HG02981 (cell line): Measurements from ENCODE around the gene ACSF2.
"Not testable (repeated sequence)": the region's sequence is repeated elsewhere in the genome, so short reads cannot be mapped to it uniquely, and the experiment has no call there.

ENCODE experiments used
- ATAC-seq: cut with Tn5 transposase; IDR thresholded peaks from one replicate; pipeline ENCODE4 v1.9.1; 2021; ENCODE audit warnings: mild to moderate bottlenecking, moderate library complexity; ENCODE audit not compliant: unreplicated experiment

Gene ACSF2

DNA sequence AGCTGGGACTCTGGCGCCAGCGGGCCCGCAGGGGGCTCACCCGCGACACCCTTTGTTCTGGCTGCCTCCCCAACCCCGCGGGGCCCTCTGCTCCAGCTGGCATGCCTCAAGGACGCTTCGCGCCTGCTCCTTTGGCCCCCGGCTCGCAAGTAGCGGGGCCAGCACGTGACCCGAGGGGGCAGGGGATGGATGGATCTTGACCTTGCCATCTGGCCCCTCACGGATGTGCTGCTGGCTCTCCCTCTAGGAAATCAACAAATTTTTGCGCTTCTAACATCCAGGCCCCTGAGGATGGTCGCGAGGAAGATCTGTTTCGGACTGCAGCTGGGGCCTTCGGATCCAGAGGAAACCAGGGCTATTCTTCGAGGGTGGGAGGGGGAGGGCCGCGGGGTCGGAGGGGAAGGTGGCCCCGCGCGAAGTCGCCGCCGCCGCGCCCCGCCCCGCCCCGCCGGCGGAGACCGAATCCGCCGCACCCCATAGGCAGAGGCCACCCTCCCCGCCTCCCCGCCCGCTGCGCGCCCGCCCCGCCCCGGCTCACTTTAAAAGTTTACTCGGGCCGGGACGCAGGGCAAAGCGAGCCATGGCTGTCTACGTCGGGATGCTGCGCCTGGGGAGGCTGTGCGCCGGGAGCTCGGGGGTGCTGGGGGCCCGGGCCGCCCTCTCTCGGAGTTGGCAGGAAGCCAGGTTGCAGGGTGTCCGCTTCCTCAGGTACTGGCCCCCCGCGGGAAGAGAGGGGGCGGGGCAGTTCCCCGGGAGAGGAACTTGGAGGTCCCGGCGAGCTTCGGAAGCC lies at the start of gene ACSF2:
TSS of gene ACSF2 (plus strand) at position 537 of the 790 bp plus-strand sequence. CDS start at position 581, 44 bp downstream.
- ATAC-seq, result peak; percentile 60

GRCh38 chr17:50379351-50380132 lies 46.5 kb upstream of the ACSF2 start:
- no peak for ATAC-seq

GRCh38 chr17:50380369-50381259 lies 45.4 kb upstream of the ACSF2 start:
- ATAC-seq, result no peak

DNA sequence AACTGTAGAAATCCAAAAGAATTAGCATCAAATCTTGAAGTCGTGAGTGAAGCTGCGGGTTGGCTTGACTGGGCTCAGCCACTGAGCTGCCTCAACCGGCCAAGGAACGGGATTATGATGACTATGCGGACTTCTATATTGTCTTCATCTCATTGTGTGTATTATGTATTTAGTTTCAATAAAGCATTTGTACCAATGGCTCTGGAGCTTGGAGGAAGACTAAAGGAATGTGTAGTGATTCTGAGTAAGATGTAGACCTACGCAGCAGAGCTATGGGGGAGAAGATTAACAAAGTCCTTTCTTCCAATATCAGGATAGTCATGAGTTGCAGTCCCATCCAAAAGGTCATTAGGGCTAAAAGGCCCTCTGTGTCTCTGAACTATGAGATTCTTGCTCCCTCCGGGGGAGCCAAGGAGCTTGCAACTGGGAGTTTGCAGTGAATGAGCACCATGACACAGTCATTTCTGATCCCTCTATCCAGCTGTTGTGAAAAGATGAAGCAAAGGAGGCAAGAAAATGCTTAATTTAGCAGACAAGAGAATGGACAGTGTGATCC lies 44.7 kb upstream of the ACSF2 start:
- ATAC-seq, result no peak

DNA sequence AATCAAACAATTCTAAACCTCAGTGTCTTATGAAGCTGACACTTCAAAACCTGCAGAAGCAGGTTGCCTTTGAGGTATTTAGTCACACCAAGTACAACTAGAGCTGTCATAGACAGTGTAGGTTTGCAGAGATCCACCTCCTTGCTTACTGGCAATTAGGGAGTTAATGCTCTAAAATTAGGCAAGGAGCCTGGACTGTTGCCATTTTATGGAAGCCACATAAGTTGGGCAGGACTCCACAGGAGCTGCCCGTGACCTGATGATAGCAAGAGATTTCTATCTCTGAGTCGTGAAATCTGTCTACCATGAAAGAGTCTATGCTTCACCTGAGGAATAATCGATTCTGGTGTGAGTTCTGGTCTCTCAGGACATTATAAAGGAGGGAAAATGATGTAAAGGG lies 44.1 kb upstream of the ACSF2 start:
- ATAC-seq, result no peak

DNA sequence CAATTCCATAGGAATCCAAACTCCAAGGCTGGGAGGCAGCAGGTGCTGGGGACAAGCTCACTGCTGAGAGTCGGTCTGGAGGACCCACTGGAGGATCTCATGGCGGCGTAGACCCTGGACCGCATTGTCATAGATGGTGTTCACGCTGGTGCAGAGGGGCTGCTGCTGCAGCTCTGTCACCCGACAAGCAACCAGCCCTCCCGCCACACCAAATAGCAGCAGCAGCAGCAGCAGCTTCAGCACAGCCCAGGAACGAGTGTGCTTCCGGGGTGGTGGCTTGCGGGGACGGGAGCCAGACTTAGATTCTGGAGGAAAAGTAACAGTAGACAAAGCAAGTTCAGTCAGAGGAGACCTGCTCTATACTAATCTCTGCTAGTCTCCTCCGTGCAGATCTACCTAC lies 43.1 kb upstream of the ACSF2 start:
- no peak for ATAC-seq

DNA sequence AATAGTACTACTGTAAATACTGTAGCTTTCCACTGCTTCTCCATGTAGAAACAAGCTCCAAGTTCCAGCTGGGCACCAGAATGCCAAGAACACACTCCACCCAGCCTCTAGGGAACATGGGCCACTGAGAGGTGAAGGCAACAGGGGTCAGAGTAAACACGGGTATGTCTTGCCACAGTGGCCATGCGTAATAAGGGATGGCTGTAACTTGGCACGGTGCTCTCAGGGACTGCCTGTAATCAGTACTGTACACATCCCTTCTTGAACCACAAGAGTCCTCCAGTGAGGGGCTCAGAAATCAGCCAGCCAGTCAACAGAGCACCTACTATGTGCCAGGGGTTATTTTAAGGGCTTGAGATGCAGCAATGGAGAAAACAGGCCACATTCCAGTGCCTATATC lies 39.5 kb upstream of the ACSF2 start:
- ATAC-seq, result no peak

- no peak for ATAC-seq
Measured at GRCh38 chr17:50388728-50389127, 37.3 kb upstream of the ACSF2 start.

DNA sequence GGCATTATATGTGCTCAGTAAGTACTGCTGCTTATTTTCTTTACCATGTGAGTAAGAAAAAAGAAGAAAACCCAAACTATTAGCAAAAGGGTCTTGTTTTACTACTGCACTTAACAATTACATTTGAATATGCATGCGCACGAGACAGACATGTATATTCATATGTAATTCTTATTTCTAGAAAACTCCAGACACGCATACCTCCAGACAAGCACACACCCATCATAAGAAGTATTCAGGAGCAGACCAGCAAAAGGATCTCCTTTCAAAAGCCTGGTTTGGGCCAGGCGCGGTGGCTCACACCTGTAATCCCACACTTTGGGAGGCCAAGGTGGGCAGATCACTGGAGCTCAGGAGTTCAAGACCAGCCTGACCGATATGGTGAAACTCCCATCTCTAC lies 36.5 kb upstream of the ACSF2 start:
- ATAC-seq, result no peak

DNA sequence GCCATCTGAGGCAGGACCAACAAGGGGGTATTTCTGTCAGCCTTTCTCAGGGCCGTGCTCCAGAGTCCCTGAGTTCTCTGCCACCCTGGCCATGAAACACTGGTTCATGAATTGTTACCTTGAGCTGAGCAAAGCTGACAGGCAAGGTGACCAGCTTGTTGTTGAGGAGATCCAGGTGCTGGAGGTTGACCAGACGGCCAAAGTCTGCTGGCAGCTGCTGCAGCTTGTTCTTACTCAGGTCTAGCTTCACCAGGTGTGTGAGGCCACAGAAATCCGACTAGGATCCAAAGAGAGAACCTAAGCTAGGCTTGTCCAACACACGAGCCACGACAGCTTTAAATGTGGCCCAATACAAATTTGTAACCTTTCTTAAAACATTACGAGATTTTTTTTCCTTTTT lies 33.4 kb upstream of the ACSF2 start:
- no peak for ATAC-seq

DNA sequence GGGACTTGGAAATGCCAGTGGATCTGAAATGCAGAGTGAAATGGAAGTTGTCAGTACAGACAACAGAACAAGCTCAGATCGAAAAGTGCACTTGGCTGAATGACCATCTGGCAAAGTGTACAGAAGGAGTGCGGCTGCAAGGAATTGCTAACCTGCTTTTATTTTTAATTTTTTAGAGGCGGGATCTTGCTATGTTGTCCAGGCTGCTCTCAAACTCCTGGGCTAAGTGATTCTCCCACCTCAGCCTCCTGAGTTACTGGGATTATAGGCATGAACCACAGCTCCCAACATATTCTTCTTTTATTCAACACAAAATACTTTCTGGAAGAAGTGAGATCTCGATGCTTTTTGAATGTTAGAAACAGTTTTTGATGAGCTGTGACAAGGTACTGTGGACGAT lies 32.3 kb upstream of the ACSF2 start:
- ATAC-seq, result no peak

- ATAC-seq, result no peak
Measured at GRCh38 chr17:50394711-50395110, 31.3 kb upstream of the ACSF2 start.

GRCh38 chr17:50396261-50397110 lies 29.5 kb upstream of the ACSF2 start:
- ATAC-seq, result no peak

GRCh38 chr17:50397111-50397918 lies 28.7 kb upstream of the ACSF2 start, which contains the start of gene LRRC59:
Gene LRRC59 (minus strand): TSS chr17:50397523. CDS start chr17:50397317, 206 bp downstream.
- peak; percentile 92 for ATAC-seq

GRCh38 chr17:50397919-50398285 lies 28.1 kb upstream of the ACSF2 start:
- ATAC-seq, result no peak

GRCh38 chr17:50398672-50399071 lies 27.3 kb upstream of the ACSF2 start:
- not testable (repeated sequence) for ATAC-seq

GRCh38 chr17:50399591-50399990 lies 26.4 kb upstream of the ACSF2 start:
- not testable (repeated sequence) for ATAC-seq

- ATAC-seq, result not testable (repeated sequence)
Measured at GRCh38 chr17:50405351-50405750, 20.7 kb upstream of the ACSF2 start.

- ATAC-seq, result no peak
Measured at GRCh38 chr17:50406578-50406977, 19.4 kb upstream of the ACSF2 start.
